Measurements from ENCODE around the gene DCAF15.

DNA sequence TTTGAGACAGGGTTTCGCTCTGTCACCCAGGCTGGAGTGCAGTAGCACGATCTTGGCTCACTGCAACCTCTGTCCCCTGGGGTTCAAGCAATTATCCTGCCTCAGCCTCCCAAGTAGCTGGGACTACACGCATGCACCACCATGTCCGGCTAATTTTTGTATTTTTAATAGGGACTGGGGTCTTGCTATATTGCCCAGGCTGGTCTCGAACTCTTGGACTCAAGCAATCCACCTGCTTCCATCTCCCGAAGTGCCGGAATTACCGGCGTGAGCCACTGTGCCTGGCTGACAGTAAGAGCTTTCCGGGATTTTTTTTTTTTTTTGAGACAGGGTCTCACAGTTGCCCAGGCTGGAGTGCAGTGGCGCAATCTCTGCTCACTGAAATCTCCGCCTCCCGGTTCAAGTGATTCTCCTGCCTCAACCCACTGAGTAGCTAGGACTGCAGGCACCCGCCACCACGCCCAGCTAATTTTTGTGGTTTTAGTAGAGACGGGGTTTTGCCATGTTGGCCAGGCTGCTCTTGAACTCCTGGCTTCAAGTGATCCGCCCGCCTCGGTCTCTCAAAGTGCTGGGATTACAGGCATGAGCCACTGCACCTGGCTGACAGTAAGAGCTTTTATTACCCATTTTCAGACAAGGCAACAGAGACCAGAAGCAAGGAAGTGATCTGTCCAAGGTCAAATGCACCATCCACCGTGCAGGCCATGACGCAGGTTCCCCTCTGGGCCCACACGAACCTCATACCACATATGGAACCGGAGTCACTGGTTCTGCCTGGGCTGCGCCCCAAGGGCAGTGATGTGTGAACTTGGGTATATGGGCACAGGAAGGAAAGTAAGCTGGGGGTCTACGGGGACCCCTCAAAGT is 32.8 kb downstream of the DCAF15 start:
- TF ChIP-seq POLR2A (IDR thresholded peaks at IDR 0.05; ENCODE audit: low read depth, low read length): no peak
- TF ChIP-seq POLR2AphosphoS5 (IDR thresholded peaks at IDR 0.05; ENCODE audit: low read depth, low read length): no peak
